Measurements from ENCODE around the gene EFNB1.

The EFNB1 gene

GRCh38 chrX:68843992-68844391 is 15.2 kb downstream of the EFNB1 start:
- DNase-seq (ENCODE audit: low read depth in 2 of 2), result no peak

- no peak for DNase-seq (ENCODE audit: low read depth in 2 of 2)
Observed at GRCh38 chrX:68844581-68844980, 15.8 kb downstream of the EFNB1 start.

GRCh38 chrX:68846536-68846935 is 17.7 kb downstream of the EFNB1 start:
- no peak for DNase-seq (ENCODE audit: low read depth in 2 of 2)

GRCh38 chrX:68847172-68847571 is 18.4 kb downstream of the EFNB1 start:
- no peak for DNase-seq (ENCODE audit: low read depth in 2 of 2)

GRCh38 chrX:68848189-68848940 is 19.5 kb downstream of the EFNB1 start:
- DNase-seq (ENCODE audit: low read depth in 2 of 2), result no peak

- no peak for DNase-seq (ENCODE audit: low read depth in 2 of 2)
Observed at GRCh38 chrX:68851082-68851481, 22.3 kb downstream of the EFNB1 start.

- DNase-seq (ENCODE audit: low read depth in 2 of 2), result no peak
Observed at GRCh38 chrX:68852046-68852445, 23.2 kb downstream of the EFNB1 start.

- no peak for DNase-seq (ENCODE audit: low read depth in 2 of 2)
Observed at GRCh38 chrX:68853665-68854251, 24.9 kb downstream of the EFNB1 start.

GRCh38 chrX:68865300-68865699 is 36.5 kb downstream of the EFNB1 start:
- DNase-seq (ENCODE audit: low read depth in 2 of 2), result no peak

GRCh38 chrX:68865926-68866325 is 37.1 kb downstream of the EFNB1 start:
- DNase-seq (ENCODE audit: low read depth in 2 of 2), result no peak

GRCh38 chrX:68867458-68868112 is 38.8 kb downstream of the EFNB1 start:
- DNase-seq (ENCODE audit: low read depth in 2 of 2), result no peak

- no peak for DNase-seq (ENCODE audit: low read depth in 2 of 2)
Observed at GRCh38 chrX:68868316-68868715, 39.5 kb downstream of the EFNB1 start.

GRCh38 chrX:68868902-68869800 is 40.3 kb downstream of the EFNB1 start:
- DNase-seq (ENCODE audit: low read depth in 2 of 2), result no peak

GRCh38 chrX:68870357-68870756 is 41.5 kb downstream of the EFNB1 start:
- no peak for DNase-seq (ENCODE audit: low read depth in 2 of 2)

- no peak for DNase-seq (ENCODE audit: low read depth in 2 of 2)
Observed at GRCh38 chrX:68872171-68872570, 43.4 kb downstream of the EFNB1 start.

- no peak for DNase-seq (ENCODE audit: low read depth in 2 of 2)
Observed at GRCh38 chrX:68874076-68874475, 45.3 kb downstream of the EFNB1 start.

GRCh38 chrX:68876731-68877130 is 47.9 kb downstream of the EFNB1 start:
- DNase-seq (ENCODE audit: low read depth in 2 of 2), result no peak

GRCh38 chrX:68877606-68878005 is 48.8 kb downstream of the EFNB1 start:
- no peak for DNase-seq (ENCODE audit: low read depth in 2 of 2)

GRCh38 chrX:68878977-68879645 is 50.3 kb downstream of the EFNB1 start:
- DNase-seq (ENCODE audit: low read depth in 2 of 2), result no peak

GRCh38 chrX:68880846-68881552 is 52.2 kb downstream of the EFNB1 start:
- DNase-seq (ENCODE audit: low read depth in 2 of 2), result no peak

- no peak for DNase-seq (ENCODE audit: low read depth in 2 of 2)
Observed at GRCh38 chrX:68881911-68882310, 53.1 kb downstream of the EFNB1 start.

All from stimulated activated CD8-positive, alpha-beta memory T cell treated with anti-CD3 and anti-CD28 coated beads, Interleukin-7, amount 100 ng/mL, for 1 hour (primary cell).